Transverse colon (tissue), 3 donors: ENCODE data around the gene RNF214.

Source experiments
- CTCF ChIP-seq, 5 experiments: fragments of 200-600 bp in 3 of 5; fragments of 450-650 bp in 2 of 5; sonication (generic) in 3 of 5; IDR thresholded peaks; 1 replicate in 2 of 5; 2 replicates in 3 of 5; pipeline ENCODE4 v1.5.1; 2016 to 2017; ENCODE audit warnings: antibody characterized with exemption in 5 of 5, inconsistent platforms in 3 of 5, mild to moderate bottlenecking in 2 of 5, moderate library complexity in 1 of 5
- POLR2A ChIP-seq: fragments of 450-650 bp; IDR thresholded peaks from one replicate; pipeline ENCODE4 v1.6.1; 2016; ENCODE audit warnings: antibody characterized with exemption, mild to moderate bottlenecking, moderate library complexity

- TF ChIP-seq POLR2A (peak; percentile 37), CTCF (IDR thresholded peaks at IDR 0.05) (no peak)
These were observed 37.2 kb upstream of the RNF214 start for GRCh38 chr11:117195258-117195657.
